ENCODE results near the gene POP4.

- no peak for TF ChIP-seq POLR2A (IDR thresholded peaks at IDR 0.05)
- TF ChIP-seq, protein P1, sequence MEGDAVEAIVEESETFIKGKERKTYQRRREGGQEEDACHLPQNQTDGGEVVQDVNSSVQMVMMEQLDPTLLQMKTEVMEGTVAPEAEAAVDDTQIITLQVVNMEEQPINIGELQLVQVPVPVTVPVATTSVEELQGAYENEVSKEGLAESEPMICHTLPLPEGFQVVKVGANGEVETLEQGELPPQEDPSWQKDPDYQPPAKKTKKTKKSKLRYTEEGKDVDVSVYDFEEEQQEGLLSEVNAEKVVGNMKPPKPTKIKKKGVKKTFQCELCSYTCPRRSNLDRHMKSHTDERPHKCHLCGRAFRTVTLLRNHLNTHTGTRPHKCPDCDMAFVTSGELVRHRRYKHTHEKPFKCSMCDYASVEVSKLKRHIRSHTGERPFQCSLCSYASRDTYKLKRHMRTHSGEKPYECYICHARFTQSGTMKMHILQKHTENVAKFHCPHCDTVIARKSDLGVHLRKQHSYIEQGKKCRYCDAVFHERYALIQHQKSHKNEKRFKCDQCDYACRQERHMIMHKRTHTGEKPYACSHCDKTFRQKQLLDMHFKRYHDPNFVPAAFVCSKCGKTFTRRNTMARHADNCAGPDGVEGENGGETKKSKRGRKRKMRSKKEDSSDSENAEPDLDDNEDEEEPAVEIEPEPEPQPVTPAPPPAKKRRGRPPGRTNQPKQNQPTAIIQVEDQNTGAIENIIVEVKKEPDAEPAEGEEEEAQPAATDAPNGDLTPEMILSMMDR (IDR thresholded peaks at IDR 0.05), result no peak
These were observed 16.3 kb downstream of the POP4 start for GRCh38 chr19:29622166-29623070.
